ENCODE results near the gene XG.

The XG gene

DNA sequence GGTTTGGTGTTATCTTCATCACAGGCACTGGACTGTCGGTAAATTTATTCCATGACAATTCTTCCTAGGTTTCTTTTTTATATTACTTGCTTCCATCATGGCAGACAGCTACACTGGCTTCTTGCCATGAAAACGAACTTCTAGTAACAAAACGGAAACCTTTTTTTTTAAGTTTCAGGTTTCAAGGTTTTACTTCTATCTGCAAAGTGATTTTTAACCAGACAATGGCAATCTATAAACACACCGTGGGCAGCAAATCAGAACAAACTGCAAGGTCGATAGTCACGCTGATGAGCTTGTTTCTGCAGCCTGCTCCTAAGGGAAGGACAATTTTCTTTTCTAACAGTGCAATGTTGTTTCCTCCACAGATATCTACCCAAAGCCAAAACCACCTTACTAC lies 29.9 kb downstream of the XG start:
- TF ChIP-seq ZNF565 (CRISPR knock-in tag; conservative IDR thresholded peaks at IDR 0.05; ENCODE audit: low read depth) = no peak
- no peak for TF ChIP-seq SNAI2 (CRISPR knock-in tag; IDR thresholded peaks at IDR 0.05)
- no peak for TF ChIP-seq CSDC2 (CRISPR knock-in tag; IDR thresholded peaks at IDR 0.05)
- TF ChIP-seq, protein P1, sequence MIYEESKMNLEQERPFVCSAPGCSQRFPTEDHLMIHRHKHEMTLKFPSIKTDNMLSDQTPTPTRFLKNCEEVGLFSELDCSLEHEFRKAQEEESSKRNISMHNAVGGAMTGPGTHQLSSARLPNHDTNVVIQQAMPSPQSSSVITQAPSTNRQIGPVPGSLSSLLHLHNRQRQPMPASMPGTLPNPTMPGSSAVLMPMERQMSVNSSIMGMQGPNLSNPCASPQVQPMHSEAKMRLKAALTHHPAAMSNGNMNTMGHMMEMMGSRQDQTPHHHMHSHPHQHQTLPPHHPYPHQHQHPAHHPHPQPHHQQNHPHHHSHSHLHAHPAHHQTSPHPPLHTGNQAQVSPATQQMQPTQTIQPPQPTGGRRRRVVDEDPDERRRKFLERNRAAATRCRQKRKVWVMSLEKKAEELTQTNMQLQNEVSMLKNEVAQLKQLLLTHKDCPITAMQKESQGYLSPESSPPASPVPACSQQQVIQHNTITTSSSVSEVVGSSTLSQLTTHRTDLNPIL (CRISPR knock-in tag; IDR thresholded peaks at IDR 0.05; ENCODE audit: low read depth) = no peak
- no peak for ATAC-seq

GRCh38 chrX:2782171-2782570 lies 30.3 kb downstream of the XG start:
- TF ChIP-seq ZNF8 (CRISPR knock-in tag; IDR thresholded peaks at IDR 0.05) = no peak
- no peak for TF ChIP-seq PPARA (CRISPR knock-in tag; IDR thresholded peaks at IDR 0.05; ENCODE audit: borderline replicate concordance)
- TF ChIP-seq TOX (CRISPR knock-in tag; IDR thresholded peaks at IDR 0.05; ENCODE audit: borderline replicate concordance) = no peak
- TF ChIP-seq, protein P2, sequence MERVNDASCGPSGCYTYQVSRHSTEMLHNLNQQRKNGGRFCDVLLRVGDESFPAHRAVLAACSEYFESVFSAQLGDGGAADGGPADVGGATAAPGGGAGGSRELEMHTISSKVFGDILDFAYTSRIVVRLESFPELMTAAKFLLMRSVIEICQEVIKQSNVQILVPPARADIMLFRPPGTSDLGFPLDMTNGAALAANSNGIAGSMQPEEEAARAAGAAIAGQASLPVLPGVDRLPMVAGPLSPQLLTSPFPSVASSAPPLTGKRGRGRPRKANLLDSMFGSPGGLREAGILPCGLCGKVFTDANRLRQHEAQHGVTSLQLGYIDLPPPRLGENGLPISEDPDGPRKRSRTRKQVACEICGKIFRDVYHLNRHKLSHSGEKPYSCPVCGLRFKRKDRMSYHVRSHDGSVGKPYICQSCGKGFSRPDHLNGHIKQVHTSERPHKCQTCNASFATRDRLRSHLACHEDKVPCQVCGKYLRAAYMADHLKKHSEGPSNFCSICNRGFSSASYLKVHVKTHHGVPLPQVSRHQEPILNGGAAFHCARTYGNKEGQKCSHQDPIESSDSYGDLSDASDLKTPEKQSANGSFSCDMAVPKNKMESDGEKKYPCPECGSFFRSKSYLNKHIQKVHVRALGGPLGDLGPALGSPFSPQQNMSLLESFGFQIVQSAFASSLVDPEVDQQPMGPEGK (CRISPR knock-in tag; IDR thresholded peaks at IDR 0.05; ENCODE audit: borderline replicate concordance) = no peak
- no peak for TF ChIP-seq GLIS3 (CRISPR knock-in tag; IDR thresholded peaks at IDR 0.05)
- no peak for TF ChIP-seq BACH2 (CRISPR knock-in tag; IDR thresholded peaks at IDR 0.05; ENCODE audit: borderline replicate concordance)
- no peak for TF ChIP-seq RARB (CRISPR knock-in tag; IDR thresholded peaks at IDR 0.05)
- no peak for TF ChIP-seq ZFP3 (CRISPR knock-in tag; IDR thresholded peaks at IDR 0.05)
- TF ChIP-seq ZNF565 (CRISPR knock-in tag; conservative IDR thresholded peaks at IDR 0.05; ENCODE audit: low read depth) = no peak
- TF ChIP-seq ARNTL (CRISPR knock-in tag; IDR thresholded peaks at IDR 0.05; ENCODE audit: borderline replicate concordance, low read depth) = no peak
- TF ChIP-seq, protein P1 (CRISPR knock-in tag; IDR thresholded peaks at IDR 0.05; ENCODE audit: low read depth) = no peak
- TF ChIP-seq ZC3H10 (CRISPR knock-in tag; IDR thresholded peaks at IDR 0.05) = no peak
- TF ChIP-seq ZNF70 (CRISPR knock-in tag; IDR thresholded peaks at IDR 0.05) = no peak
- no peak for TF ChIP-seq SNAI2 (CRISPR knock-in tag; IDR thresholded peaks at IDR 0.05)
- ATAC-seq = no peak

GRCh38 chrX:2782778-2783177 lies 30.9 kb downstream of the XG start:
- TF ChIP-seq ZNF70 (CRISPR knock-in tag; IDR thresholded peaks at IDR 0.05) = no peak
- no peak for TF ChIP-seq PPARA (CRISPR knock-in tag; IDR thresholded peaks at IDR 0.05; ENCODE audit: borderline replicate concordance)
- no peak for TF ChIP-seq CSDC2 (CRISPR knock-in tag; IDR thresholded peaks at IDR 0.05)
- no peak for TF ChIP-seq ZFP3 (CRISPR knock-in tag; IDR thresholded peaks at IDR 0.05)
- TF ChIP-seq TOX (CRISPR knock-in tag; IDR thresholded peaks at IDR 0.05; ENCODE audit: borderline replicate concordance) = no peak
- ATAC-seq = no peak

DNA sequence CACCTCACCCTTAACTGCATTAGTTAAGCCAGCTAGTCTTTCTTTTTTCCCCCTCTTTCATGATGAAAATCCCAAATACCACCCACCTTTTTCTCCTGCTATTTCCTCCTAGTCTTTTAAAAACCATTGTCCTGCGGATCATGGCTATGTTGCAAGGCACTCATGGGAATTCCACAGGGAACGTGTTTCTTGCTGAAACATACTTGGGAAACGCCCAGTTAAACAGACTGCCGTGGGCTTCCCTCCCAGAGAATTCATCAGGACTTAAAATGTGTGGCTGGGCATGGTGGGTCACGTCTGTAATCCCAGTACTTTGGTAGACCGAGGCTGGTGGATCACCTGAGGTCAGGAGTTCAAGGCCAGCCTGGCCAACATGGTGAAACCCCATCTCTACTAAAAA lies 32.2 kb downstream of the XG start:
- no peak for ATAC-seq
- TF ChIP-seq POU6F1 (CRISPR knock-in tag; IDR thresholded peaks at IDR 0.05; ENCODE audit: borderline replicate concordance, low read depth) (no peak), ESRRG (CRISPR knock-in tag; IDR thresholded peaks at IDR 0.05) (no peak), CSDC2 (CRISPR knock-in tag; IDR thresholded peaks at IDR 0.05) (no peak), SNAI2 (CRISPR knock-in tag; IDR thresholded peaks at IDR 0.05) (no peak), ARNTL (CRISPR knock-in tag; IDR thresholded peaks at IDR 0.05; ENCODE audit: borderline replicate concordance, low read depth) (no peak), PPARA (CRISPR knock-in tag; IDR thresholded peaks at IDR 0.05; ENCODE audit: borderline replicate concordance) (no peak), ZNF70 (CRISPR knock-in tag; IDR thresholded peaks at IDR 0.05) (no peak)
- TF ChIP-seq, protein P3, sequence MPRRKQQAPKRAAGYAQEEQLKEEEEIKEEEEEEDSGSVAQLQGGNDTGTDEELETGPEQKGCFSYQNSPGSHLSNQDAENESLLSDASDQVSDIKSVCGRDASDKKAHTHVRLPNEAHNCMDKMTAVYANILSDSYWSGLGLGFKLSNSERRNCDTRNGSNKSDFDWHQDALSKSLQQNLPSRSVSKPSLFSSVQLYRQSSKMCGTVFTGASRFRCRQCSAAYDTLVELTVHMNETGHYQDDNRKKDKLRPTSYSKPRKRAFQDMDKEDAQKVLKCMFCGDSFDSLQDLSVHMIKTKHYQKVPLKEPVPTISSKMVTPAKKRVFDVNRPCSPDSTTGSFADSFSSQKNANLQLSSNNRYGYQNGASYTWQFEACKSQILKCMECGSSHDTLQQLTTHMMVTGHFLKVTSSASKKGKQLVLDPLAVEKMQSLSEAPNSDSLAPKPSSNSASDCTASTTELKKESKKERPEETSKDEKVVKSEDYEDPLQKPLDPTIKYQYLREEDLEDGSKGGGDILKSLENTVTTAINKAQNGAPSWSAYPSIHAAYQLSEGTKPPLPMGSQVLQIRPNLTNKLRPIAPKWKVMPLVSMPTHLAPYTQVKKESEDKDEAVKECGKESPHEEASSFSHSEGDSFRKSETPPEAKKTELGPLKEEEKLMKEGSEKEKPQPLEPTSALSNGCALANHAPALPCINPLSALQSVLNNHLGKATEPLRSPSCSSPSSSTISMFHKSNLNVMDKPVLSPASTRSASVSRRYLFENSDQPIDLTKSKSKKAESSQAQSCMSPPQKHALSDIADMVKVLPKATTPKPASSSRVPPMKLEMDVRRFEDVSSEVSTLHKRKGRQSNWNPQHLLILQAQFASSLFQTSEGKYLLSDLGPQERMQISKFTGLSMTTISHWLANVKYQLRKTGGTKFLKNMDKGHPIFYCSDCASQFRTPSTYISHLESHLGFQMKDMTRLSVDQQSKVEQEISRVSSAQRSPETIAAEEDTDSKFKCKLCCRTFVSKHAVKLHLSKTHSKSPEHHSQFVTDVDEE (CRISPR knock-in tag; IDR thresholded peaks at IDR 0.05) = no peak

Data from SK-N-SH treated with all-trans-retinoic acid at 6 μM for 48 hours (cell line).